CD4-positive, alpha-beta T cell treated with Interleukin-1 beta for 1 hour (primary cell): ENCODE results near the gene BMX.

ENCODE experiments used
- DNase-seq, 2 donors: peaks; one replicate each; pipeline ENCODE4 v3.0.0-alpha.2; 2020 to 2022

The BMX gene

DNA sequence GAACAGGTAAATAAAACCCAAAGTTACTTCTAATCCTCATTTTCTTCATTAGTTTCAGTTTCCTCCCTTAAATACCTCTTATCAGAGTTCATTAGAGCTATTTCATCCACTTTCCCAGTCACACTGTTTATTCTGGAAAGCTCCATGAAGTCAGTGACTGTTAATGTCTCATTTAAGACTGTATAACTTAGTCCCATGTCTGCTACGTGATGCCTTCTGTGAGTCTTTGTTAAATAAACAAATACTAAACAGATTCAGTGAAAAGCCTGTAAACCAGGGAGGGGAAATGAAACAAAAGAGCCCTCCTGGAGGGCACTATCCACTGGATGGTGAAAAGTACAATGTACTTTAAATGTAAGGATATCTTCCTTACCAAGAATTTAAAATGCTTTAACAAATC is 75.4 kb downstream of the BMX start:
- DNase-seq = no peak

DNA sequence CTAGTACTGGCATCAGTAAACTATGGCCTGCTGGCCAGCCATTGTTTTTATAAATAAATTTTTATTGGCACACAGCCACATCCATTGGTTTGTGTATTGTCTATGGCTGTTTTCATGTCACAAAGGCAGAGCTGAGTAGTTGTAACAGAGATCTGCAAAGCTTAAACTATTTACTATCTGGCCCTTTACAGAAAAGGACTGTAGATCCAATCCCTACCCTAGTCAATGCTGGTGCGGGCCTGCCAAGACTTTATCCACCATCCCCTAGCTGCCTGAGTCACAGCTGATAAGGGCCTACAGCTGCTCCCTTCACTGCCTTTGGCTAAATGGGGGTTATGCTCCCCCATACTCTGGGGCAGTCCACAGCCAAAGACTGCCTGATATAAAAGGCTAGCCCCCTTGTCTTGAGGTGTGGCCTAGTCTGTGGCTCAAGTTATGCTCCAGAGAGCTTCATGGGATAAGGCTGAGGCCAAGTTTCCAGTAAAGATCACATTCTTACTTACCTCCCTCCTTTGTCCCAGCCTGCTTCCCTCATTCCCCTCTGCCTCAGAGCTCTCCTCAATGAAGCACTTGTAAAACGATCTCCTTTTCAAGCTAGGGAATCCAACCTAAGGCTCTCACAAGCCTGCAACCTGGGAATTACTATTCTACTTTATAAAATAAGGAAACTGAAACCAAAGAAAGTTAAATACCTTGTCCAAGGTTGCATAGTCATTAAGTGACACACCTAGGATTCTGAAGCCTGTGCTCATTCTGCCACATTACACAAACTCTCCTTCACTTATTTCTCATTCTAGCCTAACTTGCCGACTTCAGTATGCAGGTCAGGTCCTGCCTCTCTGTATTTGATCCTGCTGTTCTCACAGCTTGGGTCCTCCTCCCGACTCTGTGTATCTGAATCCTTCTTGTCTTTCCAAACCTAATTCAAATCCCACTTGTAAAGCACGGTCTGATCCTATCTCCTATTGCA is 79.5 kb downstream of the BMX start:
- no peak for DNase-seq

DNA sequence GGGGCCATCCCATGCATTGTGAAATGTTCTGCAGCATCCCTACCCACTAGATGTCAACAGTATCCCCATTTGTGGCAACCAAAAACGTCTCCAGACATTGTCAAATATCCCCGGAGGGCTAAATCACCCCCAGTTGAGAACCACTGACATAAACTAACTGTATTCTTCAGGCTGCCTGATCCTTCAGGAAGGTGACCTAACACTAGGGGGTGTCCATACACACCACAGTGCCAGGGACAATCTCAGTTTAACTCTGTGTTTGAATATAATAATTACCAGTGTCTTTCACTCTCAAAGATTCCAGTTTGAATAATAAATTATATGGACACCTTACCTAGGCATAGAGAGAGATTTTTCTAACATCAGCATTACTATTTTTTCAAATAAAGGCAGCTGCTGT is 93.8 kb downstream of the BMX start:
- DNase-seq = no peak

DNA sequence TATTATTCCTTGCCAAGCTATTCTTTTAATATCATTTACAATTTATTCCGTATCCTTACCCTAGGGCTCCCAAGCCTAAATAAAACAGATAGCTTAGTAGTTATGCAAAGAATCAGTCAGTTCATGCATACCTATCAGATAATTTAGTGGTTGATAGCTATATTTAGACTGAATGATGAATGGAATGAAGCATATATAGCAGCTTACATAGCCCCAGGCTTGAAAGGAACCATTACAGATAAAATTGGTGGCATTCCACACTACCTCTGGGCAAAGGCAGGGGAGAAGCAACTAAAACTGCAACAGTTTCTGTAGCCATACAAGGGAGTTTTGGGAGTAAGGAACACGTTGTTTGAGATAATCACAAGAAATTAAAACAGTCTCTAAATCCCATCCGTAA is 97.4 kb downstream of the BMX start:
- DNase-seq = no peak

DNA sequence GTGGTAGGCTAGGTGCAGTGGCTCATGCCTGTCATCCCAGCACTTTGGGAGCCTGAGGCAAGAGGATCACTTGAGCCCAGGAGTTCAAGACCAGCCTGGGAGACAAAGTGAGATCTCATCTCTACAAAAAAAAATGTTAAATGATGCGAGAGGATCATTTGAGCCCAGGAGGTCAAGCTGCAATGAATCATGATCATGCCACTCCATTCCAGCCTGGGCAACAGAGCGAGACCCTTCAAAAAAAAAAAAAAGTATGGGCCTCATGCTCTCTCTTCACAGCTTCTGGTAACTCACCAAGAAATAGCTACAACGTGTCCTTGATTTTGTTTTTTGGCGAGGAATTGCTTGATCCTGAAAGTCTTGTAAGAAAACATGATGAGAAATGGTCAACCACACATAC is 98.9 kb downstream of the BMX start:
- DNase-seq = no peak

DNA sequence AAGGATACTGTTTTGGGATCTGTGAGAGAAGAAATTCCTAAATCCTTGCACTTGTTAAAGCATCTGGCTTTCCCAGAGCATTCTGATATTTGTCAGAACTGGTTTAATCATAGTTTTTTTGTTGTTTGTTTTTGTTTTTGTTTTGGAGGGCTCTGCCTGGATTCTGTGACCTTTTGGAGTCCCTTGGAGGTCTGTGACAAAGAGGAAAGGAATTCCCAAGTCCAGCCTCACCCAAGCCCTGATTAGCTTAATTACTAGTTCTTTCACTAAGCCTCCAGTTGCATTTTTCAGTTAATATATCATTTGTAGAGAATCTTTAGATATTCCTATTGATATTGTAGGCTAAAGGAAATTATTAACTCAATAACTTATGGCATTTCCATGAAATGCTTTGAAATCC is 99.4 kb downstream of the BMX start:
- no peak for DNase-seq

DNA sequence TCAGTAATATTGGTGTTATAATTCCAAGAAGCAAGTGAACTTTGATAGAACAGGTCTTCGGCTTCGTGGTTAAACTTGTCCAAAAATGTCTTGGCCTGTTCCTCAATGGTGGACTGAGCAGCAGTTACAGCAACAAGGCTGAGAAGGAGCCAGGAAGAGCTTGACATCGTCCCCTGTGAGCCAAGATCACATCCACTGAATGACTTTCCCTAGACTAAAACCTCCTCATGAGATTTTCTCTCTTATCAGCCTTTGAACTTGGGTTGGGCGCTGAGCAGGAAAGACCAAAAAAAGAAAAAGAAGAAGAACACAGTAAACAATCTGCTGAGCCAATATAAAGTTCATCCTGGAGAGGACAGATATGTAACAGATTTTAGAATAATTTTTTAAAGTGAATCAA is 100.1 kb downstream of the BMX start, which contains the start of gene ACE2:
Gene ACE2, minus strand, starts transcription at position 216 of the 400 bp plus-strand sequence. Its CDS starts 49 bp downstream, at position 167.
- no peak for DNase-seq

DNA sequence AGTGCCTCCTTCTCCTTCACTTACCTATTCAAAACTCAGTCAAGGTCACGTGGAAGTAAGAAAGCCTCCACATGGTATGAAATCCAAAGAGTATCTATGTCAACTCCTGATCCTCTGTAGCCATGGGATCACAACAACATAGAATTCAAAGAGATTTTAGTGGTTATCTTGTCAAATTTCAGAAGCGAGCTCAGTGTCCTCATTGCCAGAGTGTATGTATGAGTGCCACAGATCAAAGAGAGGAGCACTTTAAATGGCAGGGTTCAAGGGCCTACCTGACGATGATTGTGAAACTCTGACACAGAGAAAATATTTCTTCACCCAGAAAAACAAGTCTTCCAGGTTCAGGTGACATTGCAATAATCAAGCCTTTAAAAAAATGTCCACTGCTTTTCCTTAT is 101.3 kb downstream of the BMX start:
- DNase-seq = no peak

DNA sequence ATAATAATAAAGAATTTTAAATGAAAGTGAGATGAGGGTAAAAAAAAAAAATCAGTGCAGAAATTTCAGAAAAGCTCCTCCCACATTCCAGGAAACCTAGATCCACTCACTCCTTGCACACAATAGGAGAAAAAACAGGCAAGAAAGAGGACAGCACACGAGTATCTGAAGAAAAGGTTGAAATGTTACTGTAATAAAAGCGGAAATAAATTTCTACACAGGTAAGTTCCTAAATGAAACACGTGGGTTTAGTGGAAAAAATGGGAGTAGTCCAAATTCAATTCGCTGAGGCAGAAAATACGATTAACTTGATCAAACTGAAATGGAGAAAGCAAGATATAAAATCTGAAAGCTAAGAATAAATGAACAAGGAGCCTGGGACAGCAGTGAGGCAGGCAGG is 102.2 kb downstream of the BMX start:
- no peak for DNase-seq

DNA sequence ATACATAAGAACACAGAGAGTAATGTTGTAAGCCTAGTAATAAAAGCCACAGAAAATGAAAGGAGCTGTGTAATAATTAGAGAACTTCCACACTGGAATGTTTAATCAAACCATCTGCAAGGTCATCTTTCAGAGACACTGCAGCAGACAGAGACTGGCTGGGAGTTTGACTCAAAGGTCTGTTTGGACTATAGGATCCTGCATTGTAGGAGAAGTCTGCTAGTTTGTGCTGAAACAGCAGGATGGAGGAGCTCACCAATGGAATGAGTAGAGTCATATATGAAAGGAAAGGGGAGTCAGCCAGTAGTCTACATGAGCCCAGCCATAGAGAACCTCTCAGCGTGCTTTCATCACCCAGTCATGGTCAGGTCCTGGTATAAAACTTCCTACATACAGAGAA is 104.6 kb downstream of the BMX start:
- no peak for DNase-seq
